ENCODE results near the gene MCRIP2.
"Not testable (repeated sequence)": the region's sequence is repeated elsewhere in the genome, so short reads cannot be mapped to it uniquely, and the experiment has no call there.

The MCRIP2 gene

GRCh38 chr16:641326-642188, at the start of gene MCRIP2:
MCRIP2 (plus strand) TSS chr16:641828; CDS start chr16:641992, 164 bp downstream.
- no peak for DNase-seq (ENCODE audit: low read depth)

- no peak for DNase-seq (ENCODE audit: low read depth)
Measured at GRCh38 chr16:591892-592517, 49.6 kb upstream of the MCRIP2 start.

GRCh38 chr16:592518-593306, 48.9 kb upstream of the MCRIP2 start:
- no peak for DNase-seq (ENCODE audit: low read depth)

- DNase-seq (ENCODE audit: low read depth), result no peak
Measured at GRCh38 chr16:593406-593805, 48.2 kb upstream of the MCRIP2 start.

GRCh38 chr16:593807-594206, 47.8 kb upstream of the MCRIP2 start:
- no peak for DNase-seq (ENCODE audit: low read depth)

GRCh38 chr16:595094-595528, 46.5 kb upstream of the MCRIP2 start:
- DNase-seq (ENCODE audit: low read depth), result no peak

- no peak for DNase-seq (ENCODE audit: low read depth)
Measured at GRCh38 chr16:595942-596735, 45.5 kb upstream of the MCRIP2 start.

- DNase-seq (ENCODE audit: low read depth), result no peak
Measured at GRCh38 chr16:596736-597060, 44.9 kb upstream of the MCRIP2 start.

- DNase-seq (ENCODE audit: low read depth), result not testable (repeated sequence)
Measured at GRCh38 chr16:597655-598054, 44.0 kb upstream of the MCRIP2 start.

- no peak for DNase-seq (ENCODE audit: low read depth)
Measured at GRCh38 chr16:598823-599739, 42.5 kb upstream of the MCRIP2 start.

- DNase-seq (ENCODE audit: low read depth), result no peak
Measured at GRCh38 chr16:600781-601180, 40.8 kb upstream of the MCRIP2 start.

- DNase-seq (ENCODE audit: low read depth), result no peak
Measured at GRCh38 chr16:603933-604332, 37.7 kb upstream of the MCRIP2 start.

GRCh38 chr16:606656-607307, 34.8 kb upstream of the MCRIP2 start:
- no peak for DNase-seq (ENCODE audit: low read depth)

- no peak for DNase-seq (ENCODE audit: low read depth)
Measured at GRCh38 chr16:608019-608418, 33.6 kb upstream of the MCRIP2 start.

GRCh38 chr16:609316-609715, 32.3 kb upstream of the MCRIP2 start:
- no peak for DNase-seq (ENCODE audit: low read depth)

GRCh38 chr16:609984-610383, 31.6 kb upstream of the MCRIP2 start:
- DNase-seq (ENCODE audit: low read depth), result no peak

- DNase-seq (ENCODE audit: low read depth), result no peak
Measured at GRCh38 chr16:610513-611381, 30.9 kb upstream of the MCRIP2 start.

- no peak for DNase-seq (ENCODE audit: low read depth)
Measured at GRCh38 chr16:615122-615521, 26.5 kb upstream of the MCRIP2 start.
